ENCODE data around the gene PLSCR3. TPM values are rescaled to one million over a fixed set of nuclear protein-coding genes. Genes with fewer than 3 reads are reported as not detected.

Gene PLSCR3
- total RNA-seq, 4 donors from 2014 or later: 16.8 to 38.1 (median 17.7) TPM

GRCh38 chr17:7407485-7408251 is 13.3 kb upstream of the PLSCR3 start, which contains the start of gene NLGN2:
NLGN2 (plus strand) TSS chr17:7407845; CDS start chr17:7408256, 411 bp downstream.
- 50 to 72% methylated on average over 4 to 5 of the region's 12 CpGs for WGBS, 2 donors (ENCODE audit: low coverage in 1 of 2)
- TF ChIP-seq EP300 (IDR thresholded peaks at IDR 0.05) (no peak), POLR2AphosphoS5 (IDR thresholded peaks at IDR 0.05) (no peak), POLR2A (IDR thresholded peaks at IDR 0.05) (no peak)
- TF ChIP-seq, protein P1, sequence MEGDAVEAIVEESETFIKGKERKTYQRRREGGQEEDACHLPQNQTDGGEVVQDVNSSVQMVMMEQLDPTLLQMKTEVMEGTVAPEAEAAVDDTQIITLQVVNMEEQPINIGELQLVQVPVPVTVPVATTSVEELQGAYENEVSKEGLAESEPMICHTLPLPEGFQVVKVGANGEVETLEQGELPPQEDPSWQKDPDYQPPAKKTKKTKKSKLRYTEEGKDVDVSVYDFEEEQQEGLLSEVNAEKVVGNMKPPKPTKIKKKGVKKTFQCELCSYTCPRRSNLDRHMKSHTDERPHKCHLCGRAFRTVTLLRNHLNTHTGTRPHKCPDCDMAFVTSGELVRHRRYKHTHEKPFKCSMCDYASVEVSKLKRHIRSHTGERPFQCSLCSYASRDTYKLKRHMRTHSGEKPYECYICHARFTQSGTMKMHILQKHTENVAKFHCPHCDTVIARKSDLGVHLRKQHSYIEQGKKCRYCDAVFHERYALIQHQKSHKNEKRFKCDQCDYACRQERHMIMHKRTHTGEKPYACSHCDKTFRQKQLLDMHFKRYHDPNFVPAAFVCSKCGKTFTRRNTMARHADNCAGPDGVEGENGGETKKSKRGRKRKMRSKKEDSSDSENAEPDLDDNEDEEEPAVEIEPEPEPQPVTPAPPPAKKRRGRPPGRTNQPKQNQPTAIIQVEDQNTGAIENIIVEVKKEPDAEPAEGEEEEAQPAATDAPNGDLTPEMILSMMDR (IDR thresholded peaks at IDR 0.05): no peak
- peaks cover 4 to 42% (median 18%) of the 10 kb centered on the region in 3 donors for H3K4me1 ChIP-seq
- H3K36me3 ChIP-seq: peaks cover 0 to 31% of the 10 kb centered on the region in 2 donors
- no peak within 1 kb of the TSS for H3K4me3 ChIP-seq
- H3K9me3 ChIP-seq: no peaks in the 10 kb centered on the region
- no peaks in the 10 kb centered on the region for H3K27me3 ChIP-seq
- ATAC-seq: no peak
- H3K27ac ChIP-seq: peak within 1 kb of the TSS in 1 of 4 donors; percentile 95

- Histone ChIP-seq H3K4me1 (peaks cover 4 to 48% (median 24%) of the 10 kb centered on the region in 3 donors), H3K4me3 (no peak overlapping the region), H3K27ac (no peak overlapping the region), H3K27me3 (no peaks in the 10 kb centered on the region), H3K9me3 (no peaks in the 10 kb centered on the region), H3K36me3 (peaks cover 0 to 31% of the 10 kb centered on the region in 2 donors)
- ATAC-seq: no peak
- TF ChIP-seq POLR2A (IDR thresholded peaks at IDR 0.05): no peak
- TF ChIP-seq, protein P1 (IDR thresholded peaks at IDR 0.05): no peak
- no peak for TF ChIP-seq EP300 (IDR thresholded peaks at IDR 0.05)
- TF ChIP-seq POLR2AphosphoS5 (IDR thresholded peaks at IDR 0.05): no peak
- 75 to 93% methylated on average over 2 to 10 of the region's 13 CpGs for WGBS, 2 donors (ENCODE audit: low coverage in 1 of 2)
These were observed 12.8 kb upstream of the PLSCR3 start for GRCh38 chr17:7407082-7407481.

- Histone ChIP-seq H3K27me3 (no peaks in the 10 kb centered on the region), H3K4me3 (peak overlapping the region in 1 of 2 donors; percentile 88), H3K9me3 (no peaks in the 10 kb centered on the region), H3K4me1 (peaks cover 4 to 55% (median 24%) of the 10 kb centered on the region in 3 donors), H3K27ac (peak overlapping the region in 2 of 4 donors; percentile 93 to 95), H3K36me3 (peaks cover 0 to 31% of the 10 kb centered on the region in 2 donors)
- TF ChIP-seq EP300 (IDR thresholded peaks at IDR 0.05): no peak
- no peak for TF ChIP-seq POLR2A (IDR thresholded peaks at IDR 0.05)
- no peak for ATAC-seq
- WGBS, 2 donors (ENCODE audit: low coverage in 1 of 2): 39 to 59% methylated on average over 3 to 8 of the region's 12 CpGs
These were observed 12.0 kb upstream of the PLSCR3 start for GRCh38 chr17:7406235-7406825.

GRCh38 chr17:7405350-7406234 is 11.3 kb upstream of the PLSCR3 start:
- TF ChIP-seq POLR2A (IDR thresholded peaks at IDR 0.05) (no peak), EP300 (IDR thresholded peaks at IDR 0.05) (no peak), POLR2AphosphoS5 (IDR thresholded peaks at IDR 0.05) (no peak)
- TF ChIP-seq, protein P1 (IDR thresholded peaks at IDR 0.05): no peak
- Histone ChIP-seq H3K27me3 (no peaks in the 10 kb centered on the region), H3K4me3 (peak overlapping the region; percentile 70 to 88), H3K27ac (peak overlapping the region; percentile 77 to 95 (median 93)), H3K9me3 (no peaks in the 10 kb centered on the region), H3K4me1 (peaks cover 4 to 63% (median 24%) of the 10 kb centered on the region in 3 donors), H3K36me3 (peaks cover 0 to 26% of the 10 kb centered on the region in 2 donors)
- WGBS, 2 donors (ENCODE audit: low coverage in 1 of 2): 5 to 29% methylated on average over 1 to 4 of the region's 38 CpGs
- ATAC-seq: no peak

Data from gastroesophageal sphincter (tissue), 4 donors.